Measurements from ENCODE around the gene PAX5. TPM values are rescaled to one million over a fixed set of nuclear protein-coding genes. Genes with fewer than 3 reads are reported as not detected.
A peak's percentile ranks its signal among the peaks of the same experiment; 100 is the strongest.

The PAX5 gene
- total and polyA plus RNA-seq, 2 experiments from 2014 or later, result not detected

DNA sequence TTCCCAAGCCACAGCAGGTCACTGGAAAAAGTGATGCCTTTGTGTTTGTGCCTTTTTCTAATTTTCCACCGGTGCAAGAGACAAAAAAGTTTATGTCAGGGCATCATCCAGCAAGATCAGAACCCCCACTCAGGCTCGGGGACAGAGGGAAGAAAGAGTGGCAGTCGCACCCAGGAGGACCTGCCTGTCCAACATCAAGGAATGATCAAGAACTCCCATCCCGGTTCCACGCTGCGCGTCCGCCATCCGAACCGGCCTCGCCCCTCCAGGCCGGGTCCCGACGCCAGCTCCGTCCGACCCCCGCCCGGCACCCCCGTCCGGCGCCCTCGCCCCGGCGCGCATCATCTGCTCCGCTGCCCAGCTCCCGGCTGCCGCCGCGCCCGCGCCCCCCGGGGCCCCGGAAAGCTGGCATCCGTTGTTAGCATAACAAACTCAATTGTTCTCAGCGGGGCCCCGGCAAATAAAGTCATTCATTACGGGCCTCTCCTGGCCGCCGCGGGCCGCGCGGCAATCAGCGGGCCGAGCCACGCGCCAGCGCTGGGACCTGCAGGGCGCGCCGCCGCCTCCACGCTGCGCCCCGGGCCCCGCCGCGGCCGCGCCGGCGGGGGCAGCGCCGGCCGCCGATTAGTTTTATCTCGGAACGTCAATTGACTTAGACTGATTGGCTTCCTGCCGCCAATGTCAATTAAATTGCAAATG lies 48.1 kb downstream of the PAX5 start:
- peaks cover 68% of the 10 kb centered on the region for H3K27me3 ChIP-seq (replicated peaks; ENCODE audit: insufficient read depth)
- TF ChIP-seq EZH2 (IDR thresholded peaks at IDR 0.05; ENCODE audit: insufficient read depth, poor library complexity, severe bottlenecking) (peak; percentile 91), EZH2phosphoT487 (IDR thresholded peaks at IDR 0.05; ENCODE audit: insufficient read depth, low read depth) (peak; percentile 73; the same call in 1 of the 2 replicates)
- no peaks in the 10 kb centered on the region for H3F3A ChIP-seq (ENCODE audit: insufficient read depth)
- H3K9me2 ChIP-seq (ENCODE audit: insufficient read depth), result no peaks in the 10 kb centered on the region
- no peaks in the 10 kb centered on the region for H3K36me3 ChIP-seq (ENCODE audit: low read depth)
- H4K20me1 ChIP-seq (ENCODE audit: insufficient read depth), result no peaks in the 10 kb centered on the region
- H3K4me3 ChIP-seq, result no peak overlapping the region
- no peaks in the 10 kb centered on the region for H3K4me1 ChIP-seq (ENCODE audit: insufficient read depth)
- H2AFZ ChIP-seq, result no peak overlapping the region
- DNase-seq, result no peak
- 4 to 6% methylated on average over 52 to 65 of the region's 70 CpGs for WGBS, 2 experiments (ENCODE audit: low coverage in 1 of 2, low lambda C conversion rate in 2 of 2, missing lambda C conversion rate in 2 of 2)
- in situ Hi-C loops (cut with MboI), result no loop called here
- H3K79me2 ChIP-seq (ENCODE audit: insufficient read depth), result no peaks in the 10 kb centered on the region
- H3K27ac ChIP-seq, result no peak overlapping the region
- no peaks in the 10 kb centered on the region for H3K9me3 ChIP-seq (ENCODE audit: low read depth)
- no peak overlapping the region for H3K4me2 ChIP-seq (ENCODE audit: unreplicated experiment)
- H3K9ac ChIP-seq, result no peak overlapping the region

DNA sequence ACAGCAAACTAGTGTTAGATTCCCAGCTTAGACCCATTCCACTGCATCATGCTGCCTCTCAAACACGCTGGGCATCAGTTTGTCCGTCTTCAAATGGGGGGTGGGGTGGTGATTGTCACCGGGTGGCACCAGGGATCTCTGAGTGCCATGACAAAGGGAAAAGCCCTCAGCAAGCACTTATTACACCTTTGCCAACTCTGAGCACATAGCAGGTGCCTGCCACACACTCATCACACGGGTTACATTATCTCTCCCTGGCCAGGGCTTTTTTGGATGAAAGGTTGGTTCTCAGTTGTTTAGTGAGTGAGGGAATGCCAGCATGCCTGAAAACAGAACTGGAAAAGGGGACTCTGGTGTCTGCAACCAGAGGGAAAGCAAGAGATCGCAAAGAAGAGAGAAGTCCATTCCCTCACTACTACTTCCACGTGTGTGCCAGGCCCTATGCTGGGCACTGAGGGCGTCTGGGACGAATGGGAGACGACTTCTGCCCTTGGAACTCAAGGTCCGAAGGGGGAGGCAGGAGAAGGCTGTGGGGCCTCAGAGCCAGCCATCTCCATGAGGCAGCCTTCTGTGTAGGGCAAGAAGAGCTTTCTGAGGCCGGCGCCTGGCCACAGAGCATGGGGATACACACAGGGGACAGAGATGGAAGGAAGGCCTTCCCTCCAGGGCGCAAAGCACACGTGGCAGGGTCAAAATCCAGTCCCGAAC lies 48.9 kb downstream of the PAX5 start:
- H4K20me1 ChIP-seq (ENCODE audit: insufficient read depth), result no peaks in the 10 kb centered on the region
- no peaks in the 10 kb centered on the region for H3K9me3 ChIP-seq (ENCODE audit: low read depth)
- no peaks in the 10 kb centered on the region for H3K4me1 ChIP-seq (ENCODE audit: insufficient read depth)
- peaks cover 67% of the 10 kb centered on the region for H3K27me3 ChIP-seq (replicated peaks; ENCODE audit: insufficient read depth)
- H3K27ac ChIP-seq, result no peak overlapping the region
- no peak for TF ChIP-seq EZH2 (IDR thresholded peaks at IDR 0.05; ENCODE audit: insufficient read depth, poor library complexity, severe bottlenecking)
- TF ChIP-seq EZH2phosphoT487 (IDR thresholded peaks at IDR 0.05; ENCODE audit: insufficient read depth, low read depth), result no peak
- no peak for DNase-seq
- no peak overlapping the region for H2AFZ ChIP-seq
- no peaks in the 10 kb centered on the region for H3F3A ChIP-seq (ENCODE audit: insufficient read depth)
- H3K9ac ChIP-seq, result no peak overlapping the region
- in situ Hi-C loops (cut with MboI), result no loop called here
- no peak overlapping the region for H3K4me3 ChIP-seq
- no peak overlapping the region for H3K4me2 ChIP-seq (ENCODE audit: unreplicated experiment)
- no peaks in the 10 kb centered on the region for H3K79me2 ChIP-seq (ENCODE audit: insufficient read depth)
- H3K9me2 ChIP-seq (ENCODE audit: insufficient read depth), result no peaks in the 10 kb centered on the region
- no peaks in the 10 kb centered on the region for H3K36me3 ChIP-seq (ENCODE audit: low read depth)
- 16 to 17% methylated on average over 15 of the region's 15 CpGs for WGBS, 2 experiments (ENCODE audit: low coverage in 1 of 2, low lambda C conversion rate in 2 of 2, missing lambda C conversion rate in 2 of 2)

DNA sequence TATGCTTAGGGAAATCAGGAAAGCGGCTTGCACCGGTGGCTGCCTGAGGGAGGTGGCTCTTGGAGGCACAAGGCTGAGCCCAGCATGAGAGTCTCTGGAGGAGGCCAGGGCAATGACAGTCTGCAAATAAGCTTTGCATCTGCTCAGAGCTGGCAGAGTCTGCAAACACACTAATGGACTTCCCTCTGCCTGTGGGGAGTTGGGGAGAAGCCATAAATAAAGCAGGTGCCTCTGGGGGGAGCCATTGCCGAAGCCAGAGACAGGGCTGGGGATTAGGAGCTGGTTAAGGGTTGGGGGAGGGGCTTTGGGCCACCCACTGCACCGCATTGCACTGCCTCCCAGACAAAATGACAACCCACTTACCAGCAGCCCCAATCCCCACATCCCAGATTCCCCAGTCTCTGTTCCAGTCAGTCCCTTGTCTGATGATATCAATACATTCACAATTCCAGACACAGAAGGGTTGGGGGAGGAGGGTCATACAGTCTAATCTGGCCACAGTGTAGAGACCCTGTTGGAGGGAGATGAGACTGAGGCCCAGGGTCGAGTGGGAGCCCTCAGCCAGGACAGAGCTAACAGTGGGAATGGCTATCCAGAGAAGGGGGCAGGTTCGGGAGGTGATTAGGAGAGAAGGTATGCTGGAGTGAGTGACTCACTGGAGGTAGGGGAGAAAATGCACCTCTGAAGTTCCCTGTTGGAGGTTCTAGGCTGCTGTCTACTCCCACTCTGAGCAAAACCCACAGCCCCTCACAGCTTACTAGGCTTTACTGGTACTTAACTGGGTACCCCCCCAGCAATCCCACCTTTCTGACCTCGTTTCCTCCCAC lies 53.7 kb downstream of the PAX5 start:
- H3K9ac ChIP-seq, result no peak overlapping the region
- no peak for DNase-seq
- no peaks in the 10 kb centered on the region for H3K9me2 ChIP-seq (ENCODE audit: insufficient read depth)
- H4K20me1 ChIP-seq (ENCODE audit: insufficient read depth), result no peaks in the 10 kb centered on the region
- no peaks in the 10 kb centered on the region for H3K4me1 ChIP-seq (ENCODE audit: insufficient read depth)
- 0 out of 2 replicates have a peak, but pooled peaks cover 5% of the 10 kb centered on the region for H3F3A ChIP-seq (ENCODE audit: insufficient read depth)
- no peak for TF ChIP-seq EZH2 (IDR thresholded peaks at IDR 0.05; ENCODE audit: insufficient read depth, poor library complexity, severe bottlenecking)
- TF ChIP-seq EZH2phosphoT487 (IDR thresholded peaks at IDR 0.05; ENCODE audit: insufficient read depth, low read depth), result no peak
- 14 to 16% methylated on average over 7 of the region's 7 CpGs for WGBS, 2 experiments (ENCODE audit: low coverage in 1 of 2, low lambda C conversion rate in 2 of 2, missing lambda C conversion rate in 2 of 2)
- no peak overlapping the region for H2AFZ ChIP-seq
- no peaks in the 10 kb centered on the region for H3K9me3 ChIP-seq (ENCODE audit: low read depth)
- no peaks in the 10 kb centered on the region for H3K79me2 ChIP-seq (ENCODE audit: insufficient read depth)
- no peak overlapping the region for H3K4me2 ChIP-seq (ENCODE audit: unreplicated experiment)
- in situ Hi-C loops (cut with MboI), result no loop called here
- no peak overlapping the region for H3K4me3 ChIP-seq
- H3K27ac ChIP-seq, result no peak overlapping the region
- no peaks in the 10 kb centered on the region for H3K36me3 ChIP-seq (ENCODE audit: low read depth)
- peaks cover 54% of the 10 kb centered on the region for H3K27me3 ChIP-seq (replicated peaks; ENCODE audit: insufficient read depth)

DNA sequence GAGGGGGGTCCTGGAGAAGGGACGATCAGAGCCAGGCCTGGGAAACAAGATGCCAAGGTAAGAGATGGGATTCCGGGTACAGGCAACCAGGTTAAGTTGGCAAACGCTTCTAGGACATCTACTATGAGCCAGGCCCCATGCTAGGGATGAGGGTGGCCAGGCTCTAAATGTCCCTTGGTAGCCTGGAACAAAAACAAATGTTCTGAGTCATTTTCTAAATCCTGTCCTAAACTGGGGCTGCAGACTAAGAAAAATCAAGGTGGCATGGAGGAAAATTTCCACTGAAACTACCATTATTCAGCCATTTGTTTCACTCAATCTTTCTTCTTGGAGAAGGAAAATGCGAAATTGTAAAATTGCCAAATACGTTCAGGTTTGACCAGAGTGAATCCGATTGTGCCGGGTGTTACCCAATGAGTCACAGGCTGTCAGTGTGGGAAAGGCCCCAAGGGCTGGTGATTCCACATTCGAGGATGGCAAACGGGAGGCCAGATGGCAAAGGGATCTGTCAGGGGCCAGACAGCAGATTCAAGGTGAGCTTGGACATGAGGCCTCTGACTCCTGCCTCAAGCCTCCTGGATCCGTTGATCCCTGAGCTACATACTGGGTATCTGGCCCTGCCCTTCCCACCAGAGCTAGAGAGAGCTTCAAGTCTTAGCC lies 57.6 kb downstream of the PAX5 start:
- DNase-seq, result peak; percentile 37
- 62 to 67% methylated on average over 10 of the region's 10 CpGs for WGBS, 2 experiments (ENCODE audit: low coverage in 1 of 2, low lambda C conversion rate in 2 of 2, missing lambda C conversion rate in 2 of 2)

More for the DNA sequence above, 57.6 kb downstream of the PAX5 start:
- no peak overlapping the region for H3K9ac ChIP-seq
- H3K4me3 ChIP-seq, result no peak overlapping the region
- H3K36me3 ChIP-seq (ENCODE audit: low read depth), result no peaks in the 10 kb centered on the region
- H3K4me2 ChIP-seq (ENCODE audit: unreplicated experiment), result no peak overlapping the region
- no peaks in the 10 kb centered on the region for H3K9me2 ChIP-seq (ENCODE audit: insufficient read depth)
- H3K9me3 ChIP-seq (ENCODE audit: low read depth), result no peaks in the 10 kb centered on the region
- TF ChIP-seq EZH2 (IDR thresholded peaks at IDR 0.05; ENCODE audit: insufficient read depth, poor library complexity, severe bottlenecking) (no peak), EZH2phosphoT487 (IDR thresholded peaks at IDR 0.05; ENCODE audit: insufficient read depth, low read depth) (no peak)
- in situ Hi-C loops (cut with MboI), result no loop called here
- no peaks in the 10 kb centered on the region for H4K20me1 ChIP-seq (ENCODE audit: insufficient read depth)
- 0 out of 2 replicates have a peak, but pooled peaks cover 5% of the 10 kb centered on the region for H3F3A ChIP-seq (ENCODE audit: insufficient read depth)
- no peak overlapping the region for H3K27ac ChIP-seq
- peaks cover 33% of the 10 kb centered on the region for H3K27me3 ChIP-seq (replicated peaks; ENCODE audit: insufficient read depth)
- no peak overlapping the region for H2AFZ ChIP-seq
- no peaks in the 10 kb centered on the region for H3K4me1 ChIP-seq (ENCODE audit: insufficient read depth)
- H3K79me2 ChIP-seq (ENCODE audit: insufficient read depth), result no peaks in the 10 kb centered on the region
